ENCODE results near the gene PRKG1.

- no peak for TF ChIP-seq POLR2A (IDR thresholded peaks at IDR 0.05)
- TF ChIP-seq CTCF (IDR thresholded peaks at IDR 0.05) = no peak
These were observed 783.0 kb downstream of the PRKG1 start for GRCh38 chr10:51857305-51857704.

Data from Peyer's patch (tissue), 4 donors.